Cardiac fibroblast (primary cell): ENCODE results near the gene KIZ.

ENCODE experiments used
- DNase-seq, 2 donors: peaks; one replicate each; pipeline versions ENCODE4 v3.0.0 to v3.0.0-alpha.2; 2010; ENCODE audit warnings: low read depth in 2 of 2
- H3K4me3 ChIP-seq, 2 donors: replicated peaks in 1 of 2; 1 replicate in 1 of 2; 2 replicates in 1 of 2; pipeline ENCODE4 v1.5.1; 2011; ENCODE audit warnings: low read depth in 2 of 2, low read length in 2 of 2, mild to moderate bottlenecking in 2 of 2, moderate library complexity in 1 of 2
- CTCF ChIP-seq: IDR thresholded peaks from one replicate; pipeline ENCODE4 v1.5.1; 2011; ENCODE audit warnings: low read depth, mild to moderate bottlenecking, low read length, inconsistent platforms

KIZ gene

DNA sequence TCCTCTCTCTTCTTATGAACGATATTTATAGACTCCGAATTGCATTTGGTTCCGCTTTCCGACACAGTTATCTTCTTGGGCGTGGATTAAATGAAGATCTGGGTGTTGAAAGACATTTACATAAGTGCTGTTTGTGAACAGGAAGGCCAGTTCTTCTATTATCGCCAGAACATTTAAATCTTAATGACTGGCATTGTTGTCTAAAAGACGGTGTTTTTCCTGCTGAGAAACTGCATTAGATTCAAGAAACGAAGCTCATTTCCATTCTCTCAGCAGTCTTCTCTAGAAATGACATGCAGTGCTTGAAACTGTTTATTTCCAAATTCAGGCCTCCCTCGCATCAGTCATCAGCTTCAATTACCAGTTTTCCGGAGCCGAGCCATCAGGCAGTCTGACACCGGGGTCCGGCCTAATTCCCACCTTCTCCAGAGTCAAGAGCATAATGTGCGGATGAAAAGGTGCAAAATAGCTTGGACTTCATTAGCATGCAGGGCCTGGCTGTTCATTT lies 35.7 kb upstream of the KIZ start:
- TF ChIP-seq CTCF: no peak
- no peak for DNase-seq
- H3K4me3 ChIP-seq: no peak overlapping the region

GRCh38 chr20:21090721-21091120 lies 35.2 kb upstream of the KIZ start:
- no peak for TF ChIP-seq CTCF
- no peak for DNase-seq
- no peak overlapping the region for H3K4me3 ChIP-seq

DNA sequence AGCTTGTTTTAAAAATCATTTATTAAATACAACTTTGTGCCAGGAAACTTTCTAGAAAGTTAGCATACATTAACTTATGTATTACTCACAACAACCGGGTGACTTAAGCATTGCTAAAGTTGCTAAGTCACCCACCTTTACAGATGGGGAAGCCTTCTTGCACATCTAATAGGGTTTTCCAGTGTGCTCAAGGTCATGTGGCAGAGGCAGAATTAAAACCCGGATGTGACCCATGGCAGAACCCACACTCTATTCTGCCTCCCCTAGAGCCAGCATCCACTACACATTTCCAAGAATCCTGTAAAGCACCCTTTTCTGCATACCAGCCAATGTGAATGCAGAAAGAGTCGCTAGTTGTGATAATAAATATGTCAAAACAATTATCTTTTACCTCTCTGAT lies 33.1 kb upstream of the KIZ start:
- H3K4me3 ChIP-seq: no peak overlapping the region
- DNase-seq: no peak
- no peak for TF ChIP-seq CTCF

DNA sequence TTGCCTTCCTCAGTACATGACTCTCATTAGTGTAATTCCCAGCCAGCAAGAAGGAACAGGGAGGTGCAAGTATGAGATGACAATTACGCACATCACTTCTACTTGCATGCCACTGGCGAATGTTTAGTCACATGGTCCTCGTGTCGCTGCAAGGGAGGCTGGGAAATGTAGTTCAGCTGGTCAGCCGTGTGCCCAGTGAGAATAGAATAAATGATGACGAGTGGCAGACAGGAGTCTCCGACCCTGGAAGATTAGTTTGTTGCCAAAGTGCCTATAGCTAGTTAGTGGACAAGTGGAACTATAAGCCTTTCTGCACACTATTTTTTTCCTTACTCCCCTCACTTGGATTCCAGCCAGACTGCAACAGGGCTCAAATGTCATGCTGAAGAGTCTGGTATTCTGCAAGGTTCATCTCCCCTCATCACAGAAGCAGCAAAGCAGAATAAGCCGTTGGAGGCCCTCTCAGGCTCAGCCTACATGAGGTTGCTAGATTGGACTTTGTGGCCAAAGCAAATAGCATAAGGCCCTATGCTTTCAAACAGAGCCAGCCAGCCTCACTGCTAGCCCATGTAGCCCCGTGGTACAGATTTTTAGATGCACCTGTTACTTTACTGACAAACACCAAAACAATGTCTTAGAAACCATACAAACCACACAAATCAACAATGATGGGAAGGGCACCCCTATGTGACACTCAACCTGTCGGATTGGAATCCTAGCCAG lies 29.4 kb upstream of the KIZ start:
- peak; percentile 12 to 50 for DNase-seq
- no peak for TF ChIP-seq CTCF
- H3K4me3 ChIP-seq: no peak overlapping the region

DNA sequence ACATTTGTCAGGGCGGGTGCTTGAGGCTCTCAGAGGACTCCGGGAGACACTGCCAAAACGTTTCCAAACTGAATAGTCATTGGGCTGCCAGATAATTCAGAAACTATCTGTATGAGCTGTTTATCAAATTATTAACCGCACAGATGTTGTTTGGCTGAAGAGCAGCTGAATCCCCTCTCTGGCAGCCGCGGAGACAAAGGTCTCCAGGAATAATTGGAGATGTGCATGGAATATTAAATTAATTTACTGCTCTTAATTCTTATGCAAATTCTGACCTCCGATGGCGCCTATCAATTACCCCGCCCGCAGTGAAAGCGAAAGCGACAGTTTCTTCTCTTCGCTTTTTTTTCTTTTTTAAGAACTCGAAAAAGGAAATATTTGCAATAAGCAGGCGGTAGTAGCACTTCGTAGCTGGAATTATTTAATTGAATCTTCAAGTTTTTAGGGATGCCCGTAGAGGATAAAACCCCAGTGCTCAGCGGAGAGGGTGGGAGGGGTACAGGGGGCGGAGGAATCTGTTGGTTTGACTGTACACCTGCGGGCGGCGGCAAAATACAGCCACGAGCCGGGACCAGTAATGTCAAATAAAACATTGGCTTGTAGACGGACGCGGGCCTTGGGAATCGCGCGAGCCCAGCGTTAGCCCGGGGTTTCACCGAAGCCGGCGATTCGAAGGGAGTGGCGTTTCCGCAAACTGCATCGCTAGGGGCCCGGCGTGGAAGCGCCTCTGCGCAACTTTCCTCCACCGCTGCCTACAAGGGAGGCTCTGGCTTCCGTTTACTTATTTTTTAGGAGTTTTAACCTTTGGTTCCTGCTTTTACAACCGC lies 25.9 kb upstream of the KIZ start:
- TF ChIP-seq CTCF: no peak
- peak; percentile 12 to 17 for DNase-seq
- H3K4me3 ChIP-seq: peak overlapping the region; percentile 8 to 11

DNA sequence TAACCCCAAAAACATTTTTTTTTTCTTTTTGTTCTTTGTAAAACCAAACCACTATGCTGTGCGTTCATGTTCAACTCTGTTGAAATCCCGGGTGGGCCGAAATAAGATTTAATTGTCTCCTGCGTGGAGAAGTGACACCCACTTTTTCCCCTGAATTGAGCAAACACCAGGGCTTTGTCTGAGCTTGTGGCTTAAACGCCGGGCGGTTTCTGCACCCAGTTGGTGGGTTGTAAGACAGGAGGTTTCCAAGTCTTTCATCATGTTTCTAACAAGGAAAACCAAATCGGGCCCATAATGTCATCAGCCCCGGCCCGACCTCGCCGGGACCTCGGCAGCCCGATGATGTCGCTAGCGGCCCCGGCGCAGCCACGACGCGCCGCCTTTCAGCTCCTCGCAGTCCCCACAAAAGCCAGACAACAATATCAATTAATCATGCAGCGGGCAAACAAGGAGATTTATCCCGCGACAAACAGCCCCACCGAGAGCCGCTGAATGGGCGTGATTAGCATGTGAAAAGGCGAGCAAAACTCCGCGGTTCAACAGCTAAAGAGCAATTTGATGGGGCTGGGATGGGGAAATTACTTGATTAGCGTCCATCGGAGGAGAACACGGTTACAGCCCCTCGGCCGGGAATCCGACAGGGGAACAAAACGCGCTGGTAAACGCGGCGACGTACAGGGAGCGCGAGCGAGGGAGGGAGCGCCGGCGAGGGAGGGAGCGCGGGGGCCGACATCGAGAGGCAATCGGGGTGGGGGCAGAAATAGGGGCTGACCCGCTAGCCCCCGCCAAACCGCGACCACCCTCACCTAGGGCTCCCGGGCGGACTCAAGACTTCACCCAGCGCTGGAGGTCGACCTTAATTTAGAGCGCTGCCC lies 25.1 kb upstream of the KIZ start:
- DNase-seq: peak in 1 of 2 donors; percentile 18
- H3K4me3 ChIP-seq: no peak overlapping the region
- TF ChIP-seq CTCF: no peak
